ENCODE results near the gene GPALPP1. TPM values are rescaled to one million over a fixed set of nuclear protein-coding genes. Genes with fewer than 3 reads are reported as not detected.

The GPALPP1 gene
- total RNA-seq, 8 experiments from 2014 or later, result 20.3 to 52.8 (median 31.4) TPM

DNA sequence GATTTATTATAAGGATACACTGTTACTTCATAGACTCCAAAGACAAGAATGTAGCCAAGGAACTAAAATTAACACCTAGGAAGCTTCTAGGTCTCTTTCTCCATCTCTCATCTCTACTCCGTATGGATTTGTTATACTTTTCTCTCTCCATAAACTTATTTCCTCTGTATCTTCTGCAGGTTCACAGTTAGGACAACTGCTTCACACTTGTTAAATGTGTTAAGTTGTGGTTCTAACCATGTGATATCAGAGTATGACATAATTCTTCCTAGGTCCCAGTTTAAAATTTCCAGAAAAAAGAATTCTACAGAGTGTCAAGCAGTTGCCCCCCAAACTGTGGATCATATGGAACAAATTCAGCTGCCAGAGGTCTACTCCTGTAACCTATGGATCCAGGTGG lies 88.7 kb downstream of the GPALPP1 start:
- no peaks in the 10 kb centered on the region for H3K4me1 ChIP-seq (replicated peaks in 1 of 2)
- 0 to 100% (median 88%) methylated on average over 1 of the region's 1 CpG for WGBS, 10 experiments
- no peak overlapping the region for H3K4me3 ChIP-seq
- no peak overlapping the region for H3K27ac ChIP-seq
- no peak for ATAC-seq (replicated peaks in 6 of 8)
- in situ Hi-C loops (cut with MboI; ENCODE audit: low pct_unique_long_range_greater_than_20kb in 2 of 9, low sequenced_read_pairs in 9 of 9, unreplicated experiment in 9 of 9), result no loop called here

Other genes with a start within 250 kb of the GPALPP1 start
- 1 to 10 TPM; 4.3 to 9.4 (median 7.4) TPM for gene NUFIP1, start 67 bp upstream of the GPALPP1 start, total RNA-seq
- 10 to 100 TPM; 22.9 to 39.7 (median 33.4) TPM for gene GTF2F2, start 131.0 kb downstream of the GPALPP1 start, total RNA-seq
- 1 to 10 TPM in 5 of 8 experiments, under 1 TPM in 3; 0.46 to 5.9 (median 1.2) TPM for gene KCTD4, start 211.5 kb downstream of the GPALPP1 start, total RNA-seq